Vagina (tissue), 2 donors: ENCODE results near the gene MIAT.
"Not testable (repeated sequence)": the region's sequence is repeated elsewhere in the genome, so short reads cannot be mapped to it uniquely, and the experiment has no call there.

Experiments used
- POLR2A ChIP-seq, 2 donors: fragments of 450-650 bp; IDR thresholded peaks; one replicate each; pipeline ENCODE4 v1.6.1; 2017; ENCODE audit warnings: antibody characterized with exemption in 2 of 2, mild to moderate bottlenecking in 2 of 2, moderate library complexity in 2 of 2
- TF ChIP-seq, protein P1 (sequence below), 3 experiments: fragments of 450-650 bp in 2 of 3; fragments of 200-600 bp in 1 of 3; sonication (generic) in 1 of 3; IDR thresholded peaks; one replicate each; pipeline ENCODE4 v1.5.1; 2017 to 2019; ENCODE audit warnings: antibody characterized with exemption in 3 of 3, mild to moderate bottlenecking in 2 of 3, moderate library complexity in 2 of 3

GRCh38 chr22:26613753-26614152 is 43.6 kb upstream of the MIAT start:
- TF ChIP-seq, protein P1, sequence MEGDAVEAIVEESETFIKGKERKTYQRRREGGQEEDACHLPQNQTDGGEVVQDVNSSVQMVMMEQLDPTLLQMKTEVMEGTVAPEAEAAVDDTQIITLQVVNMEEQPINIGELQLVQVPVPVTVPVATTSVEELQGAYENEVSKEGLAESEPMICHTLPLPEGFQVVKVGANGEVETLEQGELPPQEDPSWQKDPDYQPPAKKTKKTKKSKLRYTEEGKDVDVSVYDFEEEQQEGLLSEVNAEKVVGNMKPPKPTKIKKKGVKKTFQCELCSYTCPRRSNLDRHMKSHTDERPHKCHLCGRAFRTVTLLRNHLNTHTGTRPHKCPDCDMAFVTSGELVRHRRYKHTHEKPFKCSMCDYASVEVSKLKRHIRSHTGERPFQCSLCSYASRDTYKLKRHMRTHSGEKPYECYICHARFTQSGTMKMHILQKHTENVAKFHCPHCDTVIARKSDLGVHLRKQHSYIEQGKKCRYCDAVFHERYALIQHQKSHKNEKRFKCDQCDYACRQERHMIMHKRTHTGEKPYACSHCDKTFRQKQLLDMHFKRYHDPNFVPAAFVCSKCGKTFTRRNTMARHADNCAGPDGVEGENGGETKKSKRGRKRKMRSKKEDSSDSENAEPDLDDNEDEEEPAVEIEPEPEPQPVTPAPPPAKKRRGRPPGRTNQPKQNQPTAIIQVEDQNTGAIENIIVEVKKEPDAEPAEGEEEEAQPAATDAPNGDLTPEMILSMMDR (IDR thresholded peaks at IDR 0.05): not testable (repeated sequence)
- TF ChIP-seq POLR2A (IDR thresholded peaks at IDR 0.05): not testable (repeated sequence)
